GM19193 (cell line): ENCODE data around the gene MORN5.

ENCODE experiments used
- POLR2A ChIP-seq: IDR thresholded peaks from 4 replicates; pipeline ENCODE4 v1.6.1; 2011; ENCODE audit not compliant: insufficient read depth, insufficient read length; ENCODE audit errors: extremely low read depth

The MORN5 gene

DNA sequence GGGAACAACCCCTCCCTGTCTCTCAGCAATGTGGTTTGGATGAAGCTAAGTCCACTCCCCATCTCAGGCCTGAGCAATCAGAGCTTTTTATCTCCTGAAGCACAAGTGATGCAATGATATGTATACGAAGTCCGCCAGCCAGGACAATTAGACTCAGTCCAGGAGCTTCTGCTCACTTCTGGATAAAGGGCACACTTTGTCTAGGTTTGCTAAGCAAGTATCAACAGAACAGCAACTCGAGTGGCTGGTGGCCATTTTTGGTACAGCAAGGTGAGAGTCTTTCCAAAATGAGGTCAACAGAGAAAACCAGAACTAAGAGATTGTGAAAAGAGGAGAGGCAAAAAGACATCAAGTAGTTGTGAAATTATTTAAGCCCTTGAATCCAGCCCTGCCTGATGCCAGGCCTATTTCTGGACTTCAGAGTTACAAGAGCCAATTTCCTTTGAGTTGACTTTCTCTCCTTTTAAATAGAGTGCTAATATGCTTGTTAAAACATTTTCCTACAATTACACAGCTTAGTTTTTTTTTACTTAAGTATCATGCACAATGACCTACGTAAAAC lies 8.4 kb upstream of the MORN5 start:
- TF ChIP-seq POLR2A, result no peak

DNA sequence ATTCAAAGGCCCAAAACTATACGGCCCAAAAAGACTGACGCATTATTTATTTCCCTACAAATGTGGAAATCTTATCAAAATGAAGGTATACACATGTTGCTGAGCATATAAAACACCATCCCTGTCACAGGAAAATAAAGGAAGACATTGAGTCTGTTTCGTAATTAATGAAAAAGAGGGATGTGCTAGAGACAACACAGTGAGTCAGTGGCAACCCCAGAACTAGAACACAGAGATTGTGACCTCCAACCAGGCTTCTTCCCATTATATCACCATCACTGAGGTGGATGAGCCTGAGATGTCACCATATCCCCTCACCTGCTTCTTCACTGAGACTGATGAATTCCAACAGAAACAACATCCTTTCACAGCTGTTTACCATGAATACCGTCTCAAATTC lies 3.9 kb upstream of the MORN5 start:
- TF ChIP-seq POLR2A, result no peak

DNA sequence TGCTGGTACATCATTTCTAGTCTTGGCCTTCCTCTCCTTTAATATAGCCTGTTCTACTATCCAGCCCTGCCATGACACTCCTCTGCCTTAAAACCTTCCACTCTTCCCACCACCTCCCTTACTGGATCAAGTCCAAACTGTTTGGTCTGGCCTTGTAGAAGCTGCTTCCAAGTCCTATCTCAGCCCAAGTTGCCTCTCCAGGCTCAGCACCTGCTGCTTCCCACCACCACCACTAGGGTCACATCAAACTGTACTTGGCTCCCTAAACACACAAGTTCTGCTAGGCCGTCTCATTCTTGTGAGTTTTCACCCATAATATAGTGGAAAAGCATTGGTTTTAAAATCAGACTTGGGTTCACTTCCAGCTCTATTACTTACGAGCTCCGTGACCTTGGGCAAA lies 1.5 kb upstream of the MORN5 start:
- TF ChIP-seq POLR2A, result no peak

DNA sequence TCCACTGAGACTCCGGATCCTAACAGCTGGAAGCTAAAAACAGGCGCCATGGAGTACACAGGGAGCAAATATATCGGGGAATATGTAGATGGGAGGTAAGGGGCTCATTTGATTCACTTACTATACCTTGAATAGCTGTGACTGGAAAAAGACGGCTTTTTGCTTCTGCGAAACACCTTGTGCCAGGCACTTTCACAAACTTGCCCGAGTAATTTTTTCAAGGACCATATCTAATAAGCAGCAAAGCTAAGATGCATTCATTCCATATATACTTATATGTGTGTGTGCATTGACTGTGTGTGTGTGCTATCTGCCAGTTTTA lies 178 bp downstream of the MORN5 start:
- no peak for TF ChIP-seq POLR2A

DNA sequence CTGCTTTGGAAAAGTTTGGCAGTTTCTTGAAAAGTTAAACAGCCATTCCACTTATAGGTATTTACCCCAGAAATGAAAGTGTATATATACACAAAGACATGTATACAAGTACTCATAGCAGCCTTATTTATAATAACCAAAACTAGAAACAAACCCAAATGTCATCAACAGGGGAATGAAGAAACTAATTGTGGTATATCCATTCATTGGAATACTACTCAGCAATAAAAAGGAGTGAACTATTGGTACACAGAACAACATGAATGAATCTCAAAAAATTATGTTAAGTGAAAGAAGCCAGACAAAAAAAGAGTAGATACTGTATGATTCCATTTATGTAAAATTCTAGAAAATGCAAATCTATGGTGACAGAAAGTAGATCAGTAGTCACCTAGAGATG lies 2.7 kb downstream of the MORN5 start:
- no peak for TF ChIP-seq POLR2A

DNA sequence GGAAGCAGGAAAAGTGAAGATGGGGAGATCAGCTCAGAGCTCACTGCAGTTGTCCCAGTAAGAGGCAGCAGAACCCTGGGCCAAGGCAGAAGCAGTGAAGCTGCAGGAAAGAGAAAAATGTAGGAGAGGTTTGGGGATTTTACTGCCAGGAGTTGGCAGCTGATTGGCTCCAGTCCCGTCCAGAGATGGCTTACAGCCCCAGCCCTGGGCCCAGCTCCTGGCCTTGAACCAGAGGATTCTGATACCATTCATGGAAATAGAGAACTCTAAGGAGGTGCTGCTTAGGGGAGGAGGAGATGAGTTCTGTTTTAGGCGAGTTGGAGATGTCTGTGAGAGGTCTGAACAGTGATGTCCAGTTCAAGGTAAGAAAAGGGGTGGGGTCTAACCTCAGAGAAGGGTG lies 4.6 kb downstream of the MORN5 start:
- no peak for TF ChIP-seq POLR2A

DNA sequence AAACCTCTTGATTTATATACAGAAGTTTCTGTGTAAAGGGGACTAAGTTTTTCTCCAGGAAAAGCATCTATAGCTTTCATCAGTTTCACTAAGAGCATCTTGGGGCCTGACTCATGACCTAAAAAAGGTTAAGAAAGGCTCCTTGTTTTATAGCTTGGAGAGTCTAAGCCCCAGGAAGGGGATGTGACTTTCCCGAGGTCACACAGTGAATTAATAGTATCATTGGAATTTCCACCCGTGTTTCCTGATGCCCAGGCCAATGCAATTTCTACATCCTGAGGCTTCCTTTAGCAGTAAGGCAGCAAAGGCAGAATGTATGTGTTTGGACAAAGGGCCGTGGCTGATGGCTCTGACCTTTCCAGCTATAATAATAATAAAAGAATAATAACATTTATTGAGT lies 8.6 kb downstream of the MORN5 start:
- TF ChIP-seq POLR2A, result no peak

DNA sequence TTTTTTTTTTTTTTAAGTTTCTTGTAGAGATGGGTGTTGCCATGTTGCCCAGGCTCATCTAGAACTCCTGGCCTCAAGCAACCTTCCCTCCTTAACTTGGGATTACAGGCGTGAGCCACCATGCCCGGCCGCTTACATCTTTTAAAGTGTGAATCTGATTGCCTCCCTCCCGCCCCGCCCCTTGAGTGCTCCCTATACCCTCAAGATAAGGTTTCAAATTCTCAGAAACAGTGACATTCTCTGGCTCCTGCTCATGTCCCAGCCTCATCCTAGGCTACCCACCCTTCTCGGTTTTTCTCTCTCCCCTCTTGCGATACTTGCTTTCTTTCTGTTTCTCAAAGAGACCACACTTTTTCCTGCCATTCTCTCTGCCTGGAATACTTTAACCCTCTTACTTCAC lies 12.4 kb downstream of the MORN5 start:
- TF ChIP-seq POLR2A, result no peak

DNA sequence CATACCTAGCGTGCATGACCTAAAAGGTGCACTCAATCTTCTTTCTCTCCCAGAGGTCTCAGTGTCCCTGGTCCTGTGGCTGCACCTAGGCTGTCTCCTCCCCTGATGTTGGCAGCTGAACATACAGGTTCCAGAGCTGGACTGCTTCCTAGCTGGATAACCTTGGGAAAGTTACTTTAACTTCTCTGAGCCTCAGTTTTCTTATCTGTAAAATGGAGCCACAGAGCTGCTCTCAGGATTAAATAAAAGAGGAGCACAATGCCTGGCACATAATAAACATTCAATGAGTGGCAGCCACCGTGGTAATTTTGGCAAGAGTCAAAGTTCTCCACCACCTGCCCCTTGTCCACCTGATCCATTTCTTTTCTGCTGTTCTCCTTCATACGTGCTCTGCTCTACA lies 14.0 kb downstream of the MORN5 start:
- no peak for TF ChIP-seq POLR2A

DNA sequence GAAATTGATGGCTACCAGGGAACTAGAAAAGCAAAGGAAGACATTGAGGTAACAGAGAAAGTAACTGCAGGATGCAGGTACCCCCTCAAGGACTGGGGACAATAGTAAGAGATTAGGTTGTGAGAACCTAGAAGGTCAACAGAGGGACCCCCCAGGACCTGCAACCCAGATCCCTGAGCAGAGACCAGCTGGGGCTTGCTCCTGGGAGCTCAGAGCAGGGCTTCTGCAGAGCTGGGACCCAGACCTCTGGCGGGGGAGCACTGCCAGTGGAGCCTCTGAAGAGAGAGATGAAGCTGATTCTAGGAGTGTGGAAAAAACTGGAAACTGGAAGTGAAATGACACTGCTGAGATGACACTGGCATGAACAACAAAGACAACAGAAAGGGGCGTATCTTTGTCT lies 17.2 kb downstream of the MORN5 start:
- TF ChIP-seq POLR2A, result no peak

DNA sequence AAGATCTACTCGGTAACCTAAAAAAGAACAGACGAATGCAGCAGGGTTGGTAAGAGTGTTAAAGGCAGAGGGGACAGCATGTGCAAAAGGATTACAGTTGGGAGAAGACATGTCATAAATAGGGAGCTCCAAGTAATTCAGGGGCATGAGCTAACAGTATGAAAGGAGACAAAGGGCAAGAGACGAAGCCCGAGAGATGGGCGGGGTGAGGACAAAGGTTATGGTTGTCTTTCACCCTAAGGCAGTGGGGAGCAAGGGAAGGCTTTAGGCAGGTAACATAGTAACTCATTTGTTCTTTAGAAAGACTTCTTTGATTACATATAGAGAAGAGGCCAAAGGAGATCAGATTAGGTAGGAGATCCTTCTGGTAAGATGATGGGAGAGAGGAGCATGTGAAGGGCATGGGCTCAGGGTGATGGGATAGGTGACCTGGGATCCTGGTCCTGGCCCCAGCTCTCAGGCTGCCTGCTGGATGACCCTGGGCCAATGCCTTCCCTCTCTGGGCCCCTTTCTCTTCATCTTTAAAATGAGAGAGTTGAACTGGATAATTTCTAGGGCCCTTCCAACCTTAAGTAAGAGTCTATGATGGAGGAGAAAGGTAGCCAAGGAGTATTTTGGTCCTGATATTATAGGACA lies 19.5 kb downstream of the MORN5 start:
- TF ChIP-seq POLR2A, result no peak

DNA sequence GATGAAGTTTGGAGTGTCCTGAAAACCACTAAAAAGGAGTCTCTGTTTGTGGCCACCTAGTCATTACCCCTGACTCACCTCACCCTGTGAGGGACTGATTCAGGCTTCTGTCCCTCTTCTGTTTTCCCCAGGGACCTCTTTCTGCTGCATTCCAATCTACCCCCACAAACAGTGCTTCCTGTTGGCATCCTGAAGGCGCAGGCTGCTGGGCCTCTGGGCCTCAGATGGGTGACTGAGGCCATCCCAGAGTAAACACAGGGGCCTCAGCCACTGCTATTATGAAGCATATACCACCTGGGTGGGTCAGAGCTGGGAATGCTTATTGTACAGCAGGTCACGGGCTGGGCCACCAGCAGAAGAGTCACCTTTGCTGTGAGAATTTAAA lies 20.0 kb downstream of the MORN5 start:
- TF ChIP-seq POLR2A, result no peak

DNA sequence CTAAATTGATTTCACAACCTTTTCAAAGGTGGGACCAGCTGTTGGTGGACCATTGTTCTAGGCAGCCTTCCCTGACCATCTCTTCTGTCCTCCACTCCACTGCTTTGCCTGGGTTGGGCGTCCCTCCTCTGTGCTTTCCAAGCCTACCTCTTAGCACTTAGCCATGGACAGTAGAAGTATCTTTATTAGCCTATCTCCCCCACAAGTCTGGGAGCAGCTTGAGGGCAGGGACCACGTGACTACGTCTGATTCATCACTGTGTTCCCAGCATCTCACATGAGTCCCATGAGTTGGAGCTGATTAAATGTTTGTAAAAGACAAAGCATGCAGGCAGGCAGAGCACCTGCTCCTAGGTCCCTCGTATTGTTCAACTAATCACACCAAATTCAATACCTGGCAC lies 20.9 kb downstream of the MORN5 start:
- no peak for TF ChIP-seq POLR2A

DNA sequence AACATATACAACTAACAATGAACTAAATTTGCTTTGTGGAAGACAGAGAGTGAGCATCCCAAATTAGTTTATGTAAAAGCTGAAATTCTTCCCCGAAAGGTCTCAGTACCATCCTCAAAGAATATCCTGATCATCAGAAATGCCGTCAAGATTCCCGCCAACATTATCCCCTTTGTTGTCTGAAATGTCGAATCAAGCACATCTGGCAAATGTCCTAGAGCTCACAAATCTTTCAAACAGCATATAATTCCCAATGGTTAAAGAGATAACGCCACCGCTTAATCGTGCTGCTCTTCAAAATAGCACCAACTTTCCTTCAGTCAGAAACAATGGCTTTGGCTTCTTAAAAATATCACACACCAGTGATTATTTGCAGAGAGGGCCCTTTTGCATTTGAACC lies 23.8 kb downstream of the MORN5 start:
- no peak for TF ChIP-seq POLR2A

DNA sequence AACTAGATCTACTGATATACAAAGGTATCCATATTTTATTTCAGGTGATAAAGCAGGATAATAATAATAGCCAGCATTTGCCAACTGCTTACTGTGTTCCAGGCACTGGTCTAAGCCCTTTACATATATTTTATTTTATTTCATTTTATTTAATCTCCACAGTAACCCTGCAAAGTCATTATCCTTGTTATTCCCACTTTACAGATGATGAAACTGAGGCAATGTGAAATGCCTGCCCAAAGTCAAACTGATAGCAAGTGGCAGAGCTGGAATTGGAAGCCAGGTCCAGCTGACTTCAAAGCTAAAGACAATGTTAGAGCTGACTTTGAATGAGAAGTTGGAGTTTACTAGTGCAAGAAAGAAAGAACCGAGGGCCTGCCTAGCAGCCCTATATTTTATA lies 24.8 kb downstream of the MORN5 start:
- no peak for TF ChIP-seq POLR2A

DNA sequence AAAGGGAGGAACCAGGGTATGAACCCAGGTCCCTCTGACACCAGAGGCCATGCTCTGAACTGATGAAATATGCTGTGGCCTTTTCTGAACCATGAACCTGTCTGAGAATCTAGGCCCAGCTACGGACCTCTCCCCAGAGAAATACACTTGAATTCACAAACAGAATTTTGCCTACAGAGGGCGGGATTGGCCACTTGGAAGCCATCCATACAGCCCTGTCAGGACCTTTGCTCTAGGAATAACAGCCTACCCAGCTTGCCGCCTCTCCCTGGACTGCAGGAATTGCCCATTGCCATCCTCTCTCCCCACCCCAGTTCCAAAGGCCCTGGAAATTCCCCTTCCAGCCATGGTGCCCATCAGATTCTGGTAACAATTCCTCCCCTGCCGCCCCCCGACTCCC lies 26.6 kb downstream of the MORN5 start:
- TF ChIP-seq POLR2A, result no peak

DNA sequence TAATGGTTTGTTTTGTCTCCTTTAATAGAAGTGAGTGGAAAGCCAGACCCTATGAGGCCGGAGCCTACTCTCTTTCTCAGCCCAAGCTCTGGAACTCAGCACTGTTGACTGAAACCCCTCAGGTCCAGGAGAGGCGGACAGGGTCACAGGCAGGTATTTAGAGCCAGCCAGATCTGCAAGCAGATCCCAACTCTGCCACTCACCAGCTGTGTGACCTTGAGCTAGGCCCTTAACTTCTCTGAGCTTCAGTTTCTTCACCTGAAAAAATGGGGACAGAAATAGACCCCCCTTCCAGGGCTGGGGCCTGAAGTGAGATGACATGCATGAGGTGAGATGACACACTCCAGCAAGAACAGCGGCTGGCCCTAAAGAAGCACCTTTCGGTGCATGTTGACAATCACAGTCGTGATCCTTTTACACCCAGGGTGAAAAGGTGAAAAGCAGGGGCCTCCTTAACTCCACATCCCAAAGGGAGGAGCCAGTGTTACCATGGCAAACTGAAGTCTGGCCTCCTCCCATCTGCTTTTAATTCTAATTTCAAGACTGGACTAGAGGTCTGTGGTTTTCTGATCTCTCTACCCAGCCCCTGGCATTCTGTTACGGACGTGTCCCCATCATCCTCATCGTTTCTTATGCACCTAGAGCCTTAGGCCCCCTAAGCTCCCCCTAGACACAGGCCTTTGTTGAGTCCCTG lies 27.2 kb downstream of the MORN5 start:
- TF ChIP-seq POLR2A, result no peak

DNA sequence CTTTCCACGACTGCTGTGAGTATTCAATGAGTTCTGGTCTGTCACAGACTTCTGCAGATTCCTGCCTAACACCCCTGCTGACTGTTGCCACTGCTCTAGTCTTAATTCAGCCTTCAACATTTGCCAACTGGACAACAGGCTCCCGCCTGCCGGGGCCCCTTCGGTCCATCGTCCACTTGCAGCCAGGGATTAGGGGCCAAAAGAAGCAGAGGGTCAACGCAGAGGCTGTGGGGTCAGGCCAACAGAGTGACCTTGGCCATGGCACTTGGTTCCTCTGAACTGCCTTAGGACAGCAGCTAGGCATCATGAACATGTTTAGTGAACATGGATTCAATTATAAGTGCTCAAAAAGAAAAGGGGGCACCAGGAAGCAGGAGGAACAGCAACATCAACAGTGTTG lies 28.7 kb downstream of the MORN5 start:
- TF ChIP-seq POLR2A, result no peak
